AG10803 (cell line): Measurements from ENCODE around the gene FGFR2.

ENCODE experiments used
- DNase-seq: peaks from one replicate; pipeline ENCODE4 v3.0.0; 2010; ENCODE audit warnings: low read depth
- H3K4me3 ChIP-seq: 2 replicates; pipeline ENCODE4 v1.5.1; 2011; ENCODE audit warnings: mild to moderate bottlenecking, low read length, control low read depth
- TF ChIP-seq, protein P1 (sequence below): conservative IDR thresholded peaks from 2 replicates; pipeline ENCODE4 v1.5.1; 2011; ENCODE audit warnings: mild to moderate bottlenecking, low read length, control low read depth, inconsistent platforms

Gene FGFR2

DNA sequence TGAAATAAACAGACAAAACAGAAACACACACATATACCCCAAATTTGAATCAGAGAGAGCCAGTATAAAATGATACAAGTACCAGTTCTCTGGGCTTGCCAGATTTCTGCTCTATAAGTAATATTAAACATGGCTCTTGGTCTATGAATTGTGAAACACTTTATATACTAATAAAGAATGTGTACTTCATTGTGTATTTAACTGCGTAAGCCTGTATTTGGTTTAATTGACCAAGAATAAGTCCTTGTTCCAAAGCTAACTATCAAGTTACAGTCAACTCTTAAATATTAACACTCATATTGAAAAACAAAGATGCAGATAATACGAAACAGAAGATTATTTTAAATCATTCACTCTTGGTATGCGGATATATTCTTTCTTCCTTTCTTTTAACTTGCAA is 8.7 kb downstream of the FGFR2 start:
- DNase-seq, result no peak
- no peak overlapping the region for H3K4me3 ChIP-seq
- TF ChIP-seq, protein P1, sequence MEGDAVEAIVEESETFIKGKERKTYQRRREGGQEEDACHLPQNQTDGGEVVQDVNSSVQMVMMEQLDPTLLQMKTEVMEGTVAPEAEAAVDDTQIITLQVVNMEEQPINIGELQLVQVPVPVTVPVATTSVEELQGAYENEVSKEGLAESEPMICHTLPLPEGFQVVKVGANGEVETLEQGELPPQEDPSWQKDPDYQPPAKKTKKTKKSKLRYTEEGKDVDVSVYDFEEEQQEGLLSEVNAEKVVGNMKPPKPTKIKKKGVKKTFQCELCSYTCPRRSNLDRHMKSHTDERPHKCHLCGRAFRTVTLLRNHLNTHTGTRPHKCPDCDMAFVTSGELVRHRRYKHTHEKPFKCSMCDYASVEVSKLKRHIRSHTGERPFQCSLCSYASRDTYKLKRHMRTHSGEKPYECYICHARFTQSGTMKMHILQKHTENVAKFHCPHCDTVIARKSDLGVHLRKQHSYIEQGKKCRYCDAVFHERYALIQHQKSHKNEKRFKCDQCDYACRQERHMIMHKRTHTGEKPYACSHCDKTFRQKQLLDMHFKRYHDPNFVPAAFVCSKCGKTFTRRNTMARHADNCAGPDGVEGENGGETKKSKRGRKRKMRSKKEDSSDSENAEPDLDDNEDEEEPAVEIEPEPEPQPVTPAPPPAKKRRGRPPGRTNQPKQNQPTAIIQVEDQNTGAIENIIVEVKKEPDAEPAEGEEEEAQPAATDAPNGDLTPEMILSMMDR, result no peak

DNA sequence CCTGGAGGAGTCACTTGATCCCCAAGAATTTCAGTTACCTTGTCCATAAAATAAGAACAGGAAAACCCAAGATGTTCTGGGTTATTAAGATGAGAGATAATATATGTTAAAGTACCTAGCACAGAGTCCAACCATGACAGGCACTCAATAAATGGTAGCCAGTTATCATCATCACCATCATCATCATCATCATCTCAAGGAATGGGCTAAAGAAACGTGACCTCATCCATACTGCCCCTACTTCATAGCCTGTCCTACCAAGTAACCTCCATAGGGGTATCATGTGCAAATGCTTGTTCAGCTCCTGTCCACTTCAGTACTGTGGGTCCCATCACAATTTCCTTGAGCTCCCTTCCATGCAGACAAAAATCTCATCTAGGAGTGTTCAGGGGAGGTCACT is 14.4 kb downstream of the FGFR2 start:
- H3K4me3 ChIP-seq, result no peak overlapping the region
- TF ChIP-seq, protein P1, result no peak
- no peak for DNase-seq

DNA sequence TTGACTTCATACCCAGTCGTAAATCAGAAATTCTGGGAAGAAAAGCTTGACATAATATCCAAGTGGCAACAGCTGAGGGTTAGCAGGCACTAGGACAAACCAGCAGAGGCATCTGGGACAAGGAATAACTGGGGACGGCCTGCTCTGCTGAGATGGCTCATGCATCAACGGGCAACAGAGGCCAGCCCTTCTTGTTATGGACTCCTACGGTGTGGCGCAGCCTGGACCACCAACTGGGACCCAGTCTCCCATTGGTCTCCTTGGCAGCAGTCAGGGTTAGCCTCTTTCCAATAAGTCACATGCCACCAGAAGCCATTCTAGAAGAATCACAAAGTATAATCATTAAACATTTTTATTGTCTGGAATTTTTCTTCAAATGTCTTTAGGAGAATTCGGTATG is 15.0 kb downstream of the FGFR2 start:
- DNase-seq, result no peak

DNA sequence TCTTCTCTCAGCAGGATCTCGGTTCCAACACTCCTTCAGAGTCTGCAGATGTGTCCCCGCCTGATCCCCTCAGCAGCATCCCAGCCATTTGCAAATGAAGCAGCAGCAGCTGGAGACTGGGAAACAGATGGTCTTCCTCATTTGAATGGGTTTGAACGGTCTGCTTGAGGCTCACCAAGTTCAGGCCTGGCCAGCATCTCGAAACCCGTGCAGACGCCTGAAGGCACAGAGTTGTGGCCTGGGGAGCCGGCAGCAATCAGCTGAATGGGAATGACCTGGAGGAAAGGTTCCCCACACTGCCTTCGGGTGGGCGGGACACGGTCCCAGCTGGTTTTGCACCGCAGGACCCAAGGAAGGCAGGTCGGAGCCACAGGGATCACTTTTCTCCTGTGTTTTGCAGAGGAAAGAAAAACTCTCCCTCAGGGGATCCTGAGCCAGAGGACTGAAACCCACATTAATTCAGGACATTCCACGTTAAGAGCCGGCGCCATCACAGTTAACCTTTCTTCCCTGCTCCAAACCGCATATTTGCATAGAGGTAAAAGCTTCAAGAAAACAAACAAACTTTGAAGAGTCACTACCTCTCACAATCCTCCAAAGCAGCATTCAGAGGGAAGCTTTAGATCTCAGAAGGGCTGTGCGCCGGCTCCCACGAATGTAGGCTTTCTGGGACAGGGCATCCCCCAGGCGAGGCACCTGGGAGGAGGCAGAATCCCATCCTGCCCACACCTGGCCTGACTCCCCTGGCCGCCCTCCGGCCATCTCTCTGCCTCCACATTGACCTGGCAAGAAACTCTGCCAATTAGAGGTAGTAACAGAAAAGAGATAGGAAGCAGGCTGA is 17.7 kb downstream of the FGFR2 start:
- no peak for DNase-seq
- H3K4me3 ChIP-seq, result no peak overlapping the region
- TF ChIP-seq, protein P1, result no peak

More for the DNA sequence above, 15.0 kb downstream of the FGFR2 start:
- no peak overlapping the region for H3K4me3 ChIP-seq
- TF ChIP-seq, protein P1, result no peak

DNA sequence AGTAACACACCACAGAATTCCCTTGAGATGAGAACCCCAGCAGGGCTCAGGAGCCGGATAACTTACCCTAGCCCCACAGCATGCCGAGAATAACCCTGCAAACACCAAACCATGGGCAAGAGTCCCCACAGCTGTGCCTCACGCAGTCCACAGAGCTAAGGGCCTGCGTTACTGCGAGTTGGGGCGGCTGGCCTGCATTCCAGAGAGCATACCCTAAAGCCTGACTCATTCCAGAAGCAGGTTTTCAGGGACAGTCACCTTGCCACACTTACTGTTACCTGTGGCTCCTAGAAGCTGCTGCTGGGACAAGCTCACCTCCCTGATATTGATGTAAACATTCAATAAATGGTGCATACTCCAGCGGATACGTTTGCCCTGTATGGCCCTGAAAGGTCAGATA is 18.6 kb downstream of the FGFR2 start:
- no peak for DNase-seq
- H3K4me3 ChIP-seq, result no peak overlapping the region
- TF ChIP-seq, protein P1, result no peak

DNA sequence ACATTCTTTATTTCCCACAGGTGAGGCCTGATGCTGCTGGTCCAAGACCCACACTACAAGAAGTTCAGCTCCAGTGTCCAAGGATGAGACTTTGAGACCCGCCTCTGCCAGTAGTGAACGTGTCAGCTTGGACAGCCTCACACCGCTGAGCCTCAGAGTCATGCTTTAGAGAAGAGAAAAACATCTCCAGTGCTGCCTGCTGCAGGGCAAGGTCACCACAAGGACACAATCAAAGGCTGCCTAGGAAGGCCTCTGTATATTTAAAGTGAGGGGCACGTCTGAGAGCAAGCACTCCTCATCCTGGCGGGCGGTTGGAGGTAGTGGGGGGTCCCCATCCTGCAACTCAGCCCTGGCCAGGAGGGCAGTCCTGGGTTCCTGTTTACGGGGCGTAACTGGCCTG is 19.3 kb downstream of the FGFR2 start:
- DNase-seq, result no peak
- TF ChIP-seq, protein P1, result no peak
- H3K4me3 ChIP-seq, result no peak overlapping the region

DNA sequence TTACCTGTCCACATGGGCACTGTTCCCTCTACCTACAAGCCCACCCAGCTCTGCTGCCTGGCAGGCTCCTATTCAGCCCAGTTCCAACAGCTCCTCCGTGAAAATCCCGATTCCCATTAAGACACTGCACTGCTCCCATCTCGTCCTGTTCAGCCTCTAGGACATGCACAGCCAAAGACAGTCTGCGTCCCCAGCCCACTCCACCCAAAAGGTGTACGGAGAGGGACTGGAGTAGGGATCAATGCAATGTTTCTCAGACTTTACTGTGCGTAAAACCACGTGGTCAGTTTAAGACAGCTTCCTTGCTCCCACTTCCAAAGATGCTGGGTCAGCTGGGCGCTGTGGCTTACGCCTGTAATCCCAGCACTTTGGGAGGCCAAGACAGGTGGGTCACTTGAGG is 19.9 kb downstream of the FGFR2 start:
- H3K4me3 ChIP-seq, result no peak overlapping the region
- no peak for DNase-seq
- TF ChIP-seq, protein P1, result no peak
